Thyroid gland (tissue), 4 donors: Measurements from ENCODE around the gene VPS18.

Experiments
- CTCF ChIP-seq, 6 experiments: fragments of 200-600 bp in 3 of 6; fragments of 450-650 bp in 3 of 6; sonication (generic) in 3 of 6; IDR thresholded peaks; one replicate each; pipeline ENCODE4 v1.5.1; 2016 to 2019; ENCODE audit warnings: antibody characterized with exemption in 6 of 6, mild to moderate bottlenecking in 2 of 6, inconsistent platforms in 1 of 6, moderate library complexity in 1 of 6
- POLR2A ChIP-seq, 2 donors: fragments of 450-650 bp; IDR thresholded peaks; one replicate each; pipeline ENCODE4 v1.6.1; 2017; ENCODE audit warnings: antibody characterized with exemption in 2 of 2, mild to moderate bottlenecking in 2 of 2, moderate library complexity in 1 of 2

GRCh38 chr15:40899536-40900207, 5.4 kb downstream of the VPS18 start:
- TF ChIP-seq CTCF (IDR thresholded peaks at IDR 0.05): no peak
- TF ChIP-seq POLR2A (IDR thresholded peaks at IDR 0.05): no peak
